GM19043 (cell line): ENCODE measurements around the gene LAMA3.
A peak's percentile ranks its signal among the peaks of the same experiment; 100 is the strongest.

Experiments used
- ATAC-seq: cut with Tn5 transposase; IDR thresholded peaks from one replicate; pipeline ENCODE4 v1.9.1; 2021; ENCODE audit warnings: low read depth; ENCODE audit not compliant: unreplicated experiment

LAMA3 gene

DNA sequence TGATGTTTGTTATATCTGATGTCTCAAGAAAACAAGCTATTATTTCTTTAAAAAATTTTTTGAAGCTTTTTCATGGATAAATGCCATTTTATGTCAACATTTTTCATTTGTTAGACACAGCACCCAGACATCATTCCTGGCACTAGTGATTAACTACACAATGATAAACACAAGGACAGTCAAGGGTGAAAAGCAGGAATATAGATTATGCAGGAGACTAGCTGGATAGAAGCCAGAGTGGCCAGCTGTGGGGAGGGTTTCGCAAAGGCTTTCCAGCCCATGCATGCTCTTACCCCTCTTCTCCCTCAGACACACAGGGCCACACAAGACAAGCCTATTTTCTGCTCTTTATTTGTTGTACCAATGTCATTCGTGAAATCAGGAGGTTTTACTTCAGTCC, 198.2 kb downstream of the LAMA3 start:
- ATAC-seq, result no peak

DNA sequence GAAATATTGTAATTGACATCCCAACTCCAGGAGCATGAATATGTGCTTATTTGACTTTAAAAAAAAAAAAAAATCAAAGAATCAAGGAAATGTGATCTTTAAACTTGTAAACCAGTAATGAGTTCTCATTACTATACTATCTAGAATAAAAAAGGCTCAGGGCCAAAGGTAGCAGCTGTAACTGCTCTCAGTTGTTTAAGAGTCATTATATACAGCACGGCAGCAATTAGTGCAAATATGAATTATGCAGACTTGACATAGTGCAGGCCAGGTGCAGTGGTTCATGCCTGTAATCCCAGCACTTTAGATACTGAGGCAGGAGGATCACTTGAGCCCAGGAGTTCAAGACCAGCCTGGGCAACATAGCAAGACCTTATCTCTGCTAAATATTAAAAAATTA, 199.6 kb downstream of the LAMA3 start:
- ATAC-seq, result no peak

DNA sequence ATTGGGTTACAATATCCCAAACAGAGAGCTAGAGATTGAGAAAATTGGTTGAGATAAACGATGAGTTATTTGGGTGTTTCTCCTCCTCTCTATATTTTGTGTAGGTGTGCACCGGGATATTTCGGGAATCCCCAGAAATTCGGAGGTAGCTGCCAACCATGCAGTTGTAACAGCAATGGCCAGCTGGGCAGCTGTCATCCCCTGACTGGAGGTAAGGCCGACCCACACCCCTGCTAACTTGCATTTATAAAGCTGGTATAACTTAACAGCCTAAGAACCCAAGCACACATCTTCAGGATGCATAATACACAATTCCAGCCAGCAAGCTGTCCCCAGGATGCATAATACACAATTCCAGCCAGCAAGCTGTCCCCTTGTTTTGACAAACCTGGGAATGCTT, 200.7 kb downstream of the LAMA3 start:
- no peak for ATAC-seq

DNA sequence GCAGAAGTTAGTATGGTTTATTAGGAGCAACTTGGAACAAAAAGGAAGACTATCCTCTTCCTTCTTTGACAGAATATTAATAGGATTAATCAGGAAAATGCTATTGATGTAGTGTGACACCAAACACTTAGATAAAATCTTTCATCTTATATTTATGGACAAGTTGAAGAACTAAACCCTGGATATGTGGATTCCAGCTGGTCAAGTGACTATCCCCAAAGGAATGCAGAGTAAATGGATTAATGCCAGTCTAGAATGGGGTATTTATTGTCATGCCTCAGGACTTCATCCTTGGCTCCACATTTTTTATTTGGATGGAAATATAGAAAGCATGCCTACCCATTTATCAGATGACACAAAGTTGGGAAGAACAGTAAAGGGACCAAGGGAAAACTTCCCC, 201.3 kb downstream of the LAMA3 start:
- ATAC-seq, result no peak

DNA sequence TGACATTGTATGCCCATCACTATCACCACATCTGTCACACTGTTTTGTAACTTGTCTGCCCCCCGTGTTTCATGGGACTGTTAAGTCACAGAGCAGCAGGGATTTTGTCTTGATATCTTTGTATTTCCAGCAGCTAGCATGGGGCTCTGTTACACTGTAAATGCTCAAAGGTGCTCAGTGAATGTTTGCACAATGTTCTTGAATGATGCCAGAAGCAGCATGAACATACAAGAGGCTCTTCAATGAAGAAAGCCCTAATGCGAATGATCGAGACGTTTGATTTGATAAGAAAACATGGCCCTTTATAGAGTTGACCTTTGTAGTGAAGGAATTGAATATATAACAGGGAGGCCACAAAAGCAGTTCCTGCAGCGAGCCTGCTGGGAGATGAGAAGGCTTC, 204.4 kb downstream of the LAMA3 start:
- ATAC-seq, result no peak

DNA sequence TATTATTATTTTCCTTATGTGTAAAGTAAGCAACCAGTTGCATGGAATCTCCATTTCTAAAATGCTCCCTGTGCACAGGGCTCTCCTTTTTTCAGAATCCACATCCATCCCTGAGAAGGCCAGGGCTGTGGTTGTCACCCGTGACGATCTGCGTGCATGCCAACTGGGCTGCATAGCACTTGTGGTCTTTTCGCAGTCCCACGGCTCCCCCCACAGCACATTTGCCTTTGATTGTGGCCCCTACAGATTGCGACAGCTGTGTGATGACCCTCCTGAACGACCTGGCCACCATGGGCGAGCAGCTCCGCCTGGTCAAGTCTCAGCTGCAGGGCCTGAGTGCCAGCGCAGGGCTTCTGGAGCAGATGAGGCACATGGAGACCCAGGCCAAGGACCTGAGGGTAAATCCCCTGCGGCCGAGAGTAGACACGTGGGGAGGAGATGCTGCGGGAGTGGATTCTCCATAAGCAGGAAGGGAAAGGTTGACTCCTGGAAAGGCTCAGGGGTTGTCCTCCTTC, 205.5 kb downstream of the LAMA3 start:
- ATAC-seq, result no peak

DNA sequence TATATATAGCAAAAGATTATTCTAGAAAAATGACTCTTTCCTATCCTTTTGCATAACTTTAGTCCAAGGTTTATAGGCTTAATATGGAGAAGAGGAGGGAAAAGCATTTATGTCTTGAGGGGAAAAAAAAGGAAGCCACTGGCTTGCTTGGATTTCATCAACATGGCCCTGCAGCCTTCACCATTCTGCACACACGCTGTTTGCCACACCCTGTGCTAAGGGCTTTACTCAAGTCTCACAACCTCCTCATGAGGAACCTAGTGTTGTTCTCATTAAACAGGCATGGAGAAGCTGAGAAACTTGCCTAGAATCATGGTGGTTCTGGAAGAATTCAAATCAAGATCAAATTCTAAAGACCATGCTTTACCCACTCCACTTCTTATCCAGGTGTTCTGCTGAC, 208.0 kb downstream of the LAMA3 start:
- no peak for ATAC-seq

DNA sequence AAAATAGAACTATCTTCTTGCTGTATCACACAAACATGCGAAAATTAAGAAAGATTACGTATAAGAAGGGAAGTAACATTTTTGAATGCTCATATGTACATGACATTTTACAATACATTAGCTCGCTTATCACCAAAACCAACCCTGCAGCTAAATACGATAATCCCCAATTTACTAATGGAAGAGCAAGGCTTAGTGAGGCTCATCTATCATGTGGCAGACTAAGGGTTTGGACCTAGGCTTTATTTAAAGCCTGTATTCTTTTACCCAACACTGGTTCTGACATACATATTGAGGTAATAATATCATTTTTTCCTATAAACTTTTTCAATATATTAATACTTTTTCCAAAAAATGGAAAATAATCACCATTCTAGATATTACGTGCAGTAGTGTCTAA, 208.5 kb downstream of the LAMA3 start:
- ATAC-seq, result no peak

DNA sequence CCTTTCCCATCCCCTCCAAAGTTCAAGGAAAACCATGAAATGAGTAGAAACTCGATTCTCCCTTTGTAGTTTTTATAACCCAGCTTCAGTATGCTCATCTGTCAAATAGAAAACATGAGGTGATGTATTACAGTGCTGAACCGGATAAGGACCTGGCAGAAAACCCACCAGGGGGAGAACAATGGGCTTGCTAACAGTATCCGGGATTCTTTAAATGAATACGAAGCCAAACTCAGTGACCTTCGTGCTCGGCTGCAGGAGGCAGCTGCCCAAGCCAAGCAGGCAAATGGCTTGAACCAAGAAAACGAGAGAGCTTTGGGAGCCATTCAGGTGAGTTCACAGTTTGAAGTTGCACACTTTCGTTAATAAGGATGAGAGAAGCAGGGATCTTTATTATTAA, 211.7 kb downstream of the LAMA3 start:
- no peak for ATAC-seq

DNA sequence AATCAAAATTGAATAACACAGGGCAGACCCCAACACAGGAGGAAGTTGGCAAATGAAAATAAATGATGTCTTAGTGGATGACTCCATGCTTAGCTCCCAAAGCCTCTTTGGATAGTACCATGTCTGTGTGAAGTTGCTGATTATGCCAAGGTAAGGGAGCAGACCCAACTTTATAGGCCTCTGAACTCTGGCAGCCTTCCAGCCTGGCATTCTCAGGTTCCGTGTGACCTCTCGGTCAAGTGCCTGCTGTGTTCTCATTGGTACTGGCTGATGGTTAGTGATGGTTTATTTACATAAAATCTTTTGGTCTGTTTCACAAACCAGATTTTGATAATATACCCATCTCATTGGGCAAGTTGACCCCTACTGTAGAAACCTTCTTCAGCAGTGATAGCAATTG, 213.1 kb downstream of the LAMA3 start:
- ATAC-seq, result no peak

DNA sequence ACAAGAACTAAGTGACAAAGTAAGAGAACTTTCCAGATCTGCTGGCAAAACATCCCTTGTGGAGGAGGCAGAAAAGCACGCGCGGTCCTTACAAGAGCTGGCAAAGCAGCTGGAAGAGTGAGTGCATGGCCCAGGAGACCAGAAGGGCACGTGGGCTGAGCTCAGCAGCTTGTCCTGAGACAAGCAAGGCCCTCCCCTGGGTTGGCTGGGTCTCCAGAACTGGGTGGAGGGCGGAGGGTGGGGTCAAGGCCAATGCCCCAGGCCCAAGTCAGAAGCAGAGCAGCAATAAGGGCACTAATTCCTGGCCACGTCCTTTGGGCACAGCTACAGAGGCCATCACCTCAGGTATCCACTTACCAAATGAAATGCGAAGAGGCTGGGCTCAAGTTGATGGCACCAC, 214.7 kb downstream of the LAMA3 start:
- ATAC-seq, result no peak

DNA sequence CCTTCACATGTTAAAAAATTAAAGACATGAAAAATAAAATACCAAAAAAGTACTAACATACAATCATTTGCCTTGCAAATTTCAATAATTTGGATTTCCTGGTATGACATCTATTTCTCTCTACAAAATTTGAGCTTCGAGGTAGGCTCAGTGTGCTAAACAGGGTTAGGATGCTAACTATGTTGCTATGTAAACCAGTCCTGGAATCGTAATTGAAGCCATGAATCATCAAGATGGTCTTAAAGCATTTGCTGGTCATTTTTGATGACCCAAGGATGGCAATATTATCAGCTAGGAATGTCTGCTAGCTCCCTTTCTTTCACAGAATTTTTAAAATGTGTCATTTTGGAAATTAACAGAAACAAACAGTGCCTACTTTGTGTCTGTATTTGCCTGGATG, 217.4 kb downstream of the LAMA3 start:
- no peak for ATAC-seq

DNA sequence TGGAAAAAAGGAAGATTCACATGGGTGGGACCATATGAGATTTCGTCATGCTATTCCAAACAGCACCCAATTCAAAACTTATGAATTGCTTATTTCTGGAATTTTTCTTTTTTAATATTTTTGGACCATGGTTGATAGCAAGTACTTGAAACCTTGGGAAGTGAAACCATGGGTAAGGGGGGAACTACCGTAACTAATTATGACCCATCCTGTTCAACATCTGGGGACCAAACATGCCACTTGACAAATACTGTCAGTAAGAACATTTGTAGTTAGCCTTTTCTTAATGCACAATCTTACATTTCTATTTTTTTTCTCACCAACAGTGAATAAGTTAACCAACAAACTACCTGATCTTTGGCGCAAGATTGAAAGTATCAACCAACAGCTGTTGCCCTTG, 219.6 kb downstream of the LAMA3 start:
- peak; percentile 61 for ATAC-seq

DNA sequence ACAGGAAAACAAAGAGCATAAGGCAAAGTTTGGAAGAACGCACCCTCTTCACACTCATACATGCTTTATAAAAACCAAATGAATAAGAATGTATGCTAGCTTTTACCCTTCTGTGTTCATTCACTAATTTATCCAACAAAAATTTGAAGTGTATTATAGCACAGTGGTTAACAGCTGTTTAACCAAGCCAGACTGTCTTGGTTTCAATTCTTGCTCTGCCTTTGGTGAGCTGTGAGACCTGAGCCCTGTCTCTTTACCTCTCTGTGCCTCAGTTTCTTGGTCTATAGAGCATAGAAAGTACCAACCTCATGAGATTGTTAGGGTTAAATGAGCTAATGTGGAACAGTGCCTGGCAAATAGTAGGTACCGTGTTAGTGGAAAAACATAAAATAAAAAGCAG, 220.8 kb downstream of the LAMA3 start:
- ATAC-seq, result no peak

DNA sequence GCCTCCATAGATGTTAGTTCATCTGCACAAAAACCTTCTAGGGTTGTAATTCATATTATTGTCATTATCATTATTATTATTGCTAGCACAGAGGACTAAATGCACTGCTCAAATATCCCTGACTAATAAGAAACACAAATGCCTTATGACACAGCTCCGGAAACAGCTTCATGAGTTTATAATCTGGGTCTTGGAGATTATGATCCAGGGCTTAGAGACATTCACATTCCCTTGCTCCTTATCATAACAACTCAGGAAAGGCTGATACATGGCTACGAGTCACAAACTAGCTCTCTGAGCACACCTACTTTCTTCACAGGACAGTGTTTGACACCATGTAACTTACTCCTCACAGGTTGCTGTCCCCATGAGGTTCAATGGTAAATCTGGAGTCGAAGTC, 223.1 kb downstream of the LAMA3 start:
- ATAC-seq, result no peak

DNA sequence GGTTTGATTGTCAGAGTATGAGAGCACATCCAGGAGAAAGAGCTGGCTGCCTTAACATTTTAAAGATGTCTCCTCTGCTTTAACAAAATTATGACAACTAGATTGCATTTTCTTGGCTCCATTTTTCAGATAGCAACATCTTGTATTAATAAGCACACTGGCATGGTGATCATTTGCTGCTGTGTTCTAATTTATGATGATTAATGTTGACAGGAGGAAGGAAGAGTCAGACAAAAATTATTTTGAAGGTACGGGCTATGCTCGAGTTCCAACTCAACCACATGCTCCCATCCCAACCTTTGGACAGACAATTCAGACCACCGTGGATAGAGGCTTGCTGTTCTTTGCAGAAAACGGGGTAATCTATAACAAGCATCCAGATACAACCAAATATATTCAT, 227.1 kb downstream of the LAMA3 start:
- no peak for ATAC-seq

DNA sequence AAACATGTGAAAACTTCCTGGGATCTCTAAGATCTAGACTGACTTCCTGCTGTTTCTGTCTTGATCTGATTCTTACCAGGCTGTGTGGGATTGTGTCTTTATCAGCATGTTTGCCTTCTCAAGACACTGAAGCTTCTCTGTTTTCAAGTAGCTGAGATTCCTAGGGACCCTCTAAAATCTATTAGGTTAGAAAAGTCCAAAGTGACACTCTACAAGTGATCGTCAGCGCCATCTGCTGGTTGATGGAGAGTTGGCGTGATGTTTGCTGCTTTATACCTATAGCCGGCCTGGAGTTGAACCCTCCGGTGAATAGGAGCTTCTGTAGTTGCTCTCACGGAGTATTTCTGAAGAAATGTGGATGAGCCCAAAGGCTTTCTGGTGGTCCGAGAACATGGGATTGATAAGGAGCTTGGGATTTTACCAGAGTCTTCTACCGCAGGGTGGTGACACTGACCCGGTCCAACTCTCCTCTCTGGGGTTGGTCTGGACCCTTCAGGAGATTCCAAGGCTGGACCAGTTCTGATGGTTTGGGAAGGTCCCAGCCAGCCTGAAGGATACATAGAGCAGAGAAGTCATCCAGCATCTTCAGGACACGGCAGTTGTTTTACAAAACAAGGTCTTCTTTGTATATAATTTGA, 229.3 kb downstream of the LAMA3 start:
- peak; percentile 72 for ATAC-seq

DNA sequence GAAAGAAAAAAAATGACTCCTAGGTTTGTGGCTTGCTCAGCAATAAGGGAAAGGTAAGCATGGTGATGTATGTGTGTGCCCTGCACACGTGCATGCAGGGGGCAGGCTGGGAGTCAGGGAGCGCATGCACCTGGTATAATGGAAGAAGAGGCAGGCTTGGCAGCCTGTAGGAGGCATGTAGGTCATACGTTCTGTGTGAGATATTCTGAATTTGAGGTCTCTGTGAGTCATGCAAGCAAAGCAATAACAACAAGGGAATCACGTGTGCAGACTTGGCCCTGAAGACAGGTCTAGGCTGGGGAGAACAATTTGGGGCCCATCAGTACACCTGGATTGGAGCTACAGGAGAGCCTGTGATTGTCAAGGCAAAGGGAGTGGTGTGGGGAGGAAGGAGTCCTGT, 230.8 kb downstream of the LAMA3 start:
- ATAC-seq, result no peak

DNA sequence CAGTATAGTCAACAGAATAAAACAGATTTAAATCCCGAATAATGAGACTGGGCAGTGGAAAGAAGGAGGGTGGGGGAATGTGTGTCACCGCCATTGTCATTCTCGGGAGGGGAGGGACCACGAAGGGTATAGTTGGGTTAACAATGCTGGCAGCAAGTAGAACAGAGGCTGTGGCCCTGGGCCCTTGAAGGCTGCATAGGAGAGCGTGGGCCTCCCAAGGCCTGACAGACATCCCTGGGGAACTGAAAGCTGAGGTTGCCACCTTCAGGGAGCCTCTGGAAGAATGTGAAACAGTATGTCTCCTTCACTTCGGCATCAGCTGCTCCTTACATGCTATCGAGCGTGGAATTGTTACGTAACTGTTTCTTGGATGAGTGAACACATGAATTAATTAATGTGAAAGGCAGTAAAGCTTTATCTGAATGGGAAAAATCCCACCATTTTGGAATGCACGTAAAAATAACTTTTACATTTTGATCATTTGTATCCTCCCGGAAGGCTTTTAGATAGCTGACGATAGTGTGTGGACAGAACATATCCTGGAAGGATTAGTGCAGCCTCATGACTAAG, 232.5 kb downstream of the LAMA3 start:
- no peak for ATAC-seq

DNA sequence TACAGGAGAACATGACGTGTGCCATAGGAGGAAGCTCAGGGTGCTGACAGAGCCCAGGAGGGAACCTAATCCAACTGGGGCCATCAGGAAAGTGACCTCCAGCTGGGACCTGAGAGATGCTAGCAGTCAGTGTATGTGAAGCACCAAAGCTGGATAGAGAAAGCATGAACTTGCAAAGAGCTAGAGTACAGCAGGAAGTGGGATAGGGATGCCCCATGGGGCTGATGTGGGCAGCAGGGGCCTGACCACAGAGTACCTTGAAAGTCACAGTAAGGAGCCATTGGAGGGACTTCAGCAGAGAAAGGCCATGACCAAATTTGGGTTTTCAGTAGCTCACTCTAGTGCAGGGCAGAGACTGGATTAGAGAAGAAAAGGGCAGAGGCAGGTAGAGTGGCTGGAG, 233.7 kb downstream of the LAMA3 start:
- ATAC-seq, result no peak

DNA sequence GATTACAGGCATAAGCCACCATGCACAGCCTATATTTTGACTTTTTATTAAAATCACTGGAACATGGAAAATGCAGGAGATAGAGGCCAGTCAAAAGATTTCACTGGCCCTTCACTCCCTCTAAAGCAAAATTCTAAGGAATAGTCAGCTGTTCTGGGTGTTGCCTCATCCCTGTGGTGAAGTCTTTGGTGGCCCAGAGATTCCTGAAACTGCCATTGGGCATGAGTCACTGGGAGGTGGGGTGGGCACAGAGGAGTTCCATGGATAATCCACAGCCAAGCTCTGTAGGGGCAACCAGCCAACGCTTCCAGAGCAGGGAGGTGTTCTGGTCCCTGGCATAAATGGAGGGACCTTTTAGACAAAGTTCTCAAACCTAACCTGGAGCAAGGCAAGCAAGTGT, 235.6 kb downstream of the LAMA3 start:
- ATAC-seq, result no peak

DNA sequence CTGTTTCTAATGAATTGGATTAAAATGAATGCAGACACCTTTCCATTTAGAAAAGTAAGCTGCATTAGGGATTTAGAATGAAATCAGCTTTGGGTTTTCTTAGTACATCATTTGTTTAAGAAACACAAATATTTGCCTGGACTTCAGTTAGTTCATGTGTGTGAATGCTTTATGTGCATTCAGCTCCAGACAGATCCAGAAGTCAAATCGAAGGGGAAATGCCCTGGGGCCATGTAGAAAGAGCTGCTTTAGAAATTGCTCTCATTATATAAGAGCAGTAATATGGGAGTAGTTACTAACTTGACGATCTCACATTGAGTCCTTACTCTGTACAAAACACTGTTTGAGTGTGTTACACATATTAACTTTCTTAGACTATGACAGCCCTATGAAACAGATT, 237.3 kb downstream of the LAMA3 start:
- no peak for ATAC-seq
